ENCODE data around the gene TMEM163.

The TMEM163 gene

DNA sequence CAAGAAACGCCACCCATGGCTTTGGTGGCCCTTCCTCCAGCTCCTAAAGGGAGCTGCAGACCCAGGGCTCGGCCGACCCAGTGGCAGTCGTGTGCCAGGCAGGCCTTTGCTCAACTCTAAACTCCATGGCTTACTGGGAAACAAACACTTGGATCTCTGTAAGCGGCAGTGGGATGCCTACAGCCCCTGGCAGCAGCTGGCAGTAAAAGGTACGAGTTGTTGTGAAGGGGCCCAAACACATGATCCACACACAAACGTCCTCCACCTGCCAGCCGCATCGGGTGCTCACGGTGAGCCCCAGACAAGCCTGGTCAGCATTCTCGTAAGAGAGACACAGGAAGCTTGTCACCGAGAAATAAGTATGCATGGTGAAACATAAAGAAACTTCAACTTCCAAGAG is 250.0 kb downstream of the TMEM163 start:
- no peak for DNase-seq

GRCh38 chr2:134468164-134468563 is 250.6 kb downstream of the TMEM163 start:
- DNase-seq: no peak

DNA sequence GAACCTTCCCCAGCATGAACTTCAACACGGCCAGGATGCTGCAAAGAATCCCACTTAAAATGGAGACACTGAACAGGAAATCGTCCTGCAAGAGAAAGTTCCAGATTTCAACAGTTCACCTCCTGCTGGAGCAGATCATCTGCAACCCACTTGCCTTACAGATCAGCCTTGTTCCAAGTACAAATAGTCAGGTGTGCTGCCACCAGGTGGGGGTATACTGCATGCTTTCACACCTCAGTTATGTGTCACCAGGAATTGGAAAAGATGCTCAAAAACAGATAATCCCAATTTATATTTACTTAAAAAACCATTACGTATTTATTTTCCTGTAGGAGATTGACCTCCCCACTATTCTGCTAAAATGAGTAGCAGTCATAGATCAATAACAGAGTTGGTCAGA is 252.7 kb downstream of the TMEM163 start:
- no peak for DNase-seq

GRCh38 chr2:134465228-134466105 is 253.3 kb downstream of the TMEM163 start:
- DNase-seq: no peak

- DNase-seq: no peak
Measured at GRCh38 chr2:134463699-134464022, 255.1 kb downstream of the TMEM163 start.

DNA sequence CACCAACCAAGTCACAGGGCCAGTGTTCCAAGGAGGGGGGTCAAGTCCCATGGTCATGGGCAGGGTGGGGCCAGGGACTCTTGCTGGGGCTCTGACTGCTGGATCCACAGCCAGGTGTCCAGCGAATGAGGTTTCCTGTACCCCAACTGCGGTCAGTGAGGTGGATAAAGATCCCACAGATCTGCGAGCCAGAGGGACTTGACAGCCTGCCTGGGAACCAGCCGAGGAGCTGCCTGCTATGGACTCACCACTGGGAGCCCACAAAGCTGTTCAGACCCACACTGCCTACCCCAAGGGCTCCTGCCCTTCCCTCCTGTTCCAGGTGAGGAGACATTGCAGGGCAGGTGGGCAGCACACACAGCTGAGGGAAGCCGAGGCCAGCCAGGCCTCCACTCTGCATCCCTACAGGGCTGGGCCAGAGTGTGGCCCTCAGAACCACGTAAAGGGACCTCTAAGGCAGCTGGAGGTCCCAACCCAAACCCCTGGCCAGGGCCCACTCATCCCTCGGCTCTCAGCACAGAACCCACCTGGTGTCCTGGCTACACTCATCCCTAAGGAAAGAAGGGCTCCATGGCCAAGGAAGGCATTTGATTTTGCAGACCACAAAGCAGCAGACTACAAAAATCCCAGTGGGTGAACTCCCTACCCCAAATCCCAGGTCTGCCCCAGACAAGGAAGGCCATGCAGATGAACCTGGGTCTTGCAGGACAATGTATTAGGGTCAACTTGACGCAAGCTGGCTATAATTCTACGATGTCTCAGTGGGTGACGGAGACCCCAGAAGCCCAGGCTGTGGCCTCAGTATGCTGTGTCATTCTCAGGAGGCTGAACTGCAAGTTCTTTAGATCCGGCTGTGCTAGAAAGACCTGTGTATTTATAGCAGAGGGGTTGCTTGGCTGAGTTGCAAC is 255.8 kb downstream of the TMEM163 start:
- no peak for DNase-seq

DNA sequence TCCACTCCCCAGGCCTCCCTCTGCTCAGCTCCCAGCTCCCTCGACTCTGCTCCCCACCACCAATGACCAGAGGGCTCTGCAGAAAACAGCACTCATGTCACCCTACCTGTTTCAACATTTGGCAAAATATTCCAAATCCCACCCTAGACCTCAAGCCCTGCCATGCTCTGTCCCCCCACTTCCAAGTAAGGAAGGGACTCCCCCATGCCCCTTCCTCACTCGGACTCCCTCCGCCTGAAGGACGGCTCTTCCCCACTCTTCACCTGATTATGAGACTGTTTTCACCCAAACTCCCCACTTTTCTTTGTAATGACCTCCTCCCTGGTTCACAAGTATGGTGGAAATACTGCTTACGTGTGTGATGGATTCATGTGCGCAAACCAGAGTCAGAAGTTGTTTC is 256.5 kb downstream of the TMEM163 start:
- DNase-seq: no peak

DNA sequence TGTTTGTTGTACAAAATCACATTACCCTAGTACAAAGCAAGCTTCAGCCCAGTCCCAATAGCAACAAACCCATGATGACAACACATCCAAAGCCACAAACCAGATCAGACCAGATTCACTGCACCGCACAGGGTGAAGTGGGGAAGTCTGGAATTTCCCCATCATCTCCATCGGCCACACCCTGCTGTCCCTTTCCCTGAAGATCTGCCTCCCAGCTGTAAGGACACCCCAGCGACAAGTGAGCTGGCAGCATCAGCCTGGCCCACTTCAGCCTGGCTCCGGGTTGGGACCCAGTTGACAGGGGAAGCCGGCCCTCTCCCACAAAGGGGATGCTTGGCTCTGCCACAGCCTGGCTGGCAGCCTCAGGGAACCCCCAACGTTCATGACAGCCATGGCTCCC is 257.3 kb downstream of the TMEM163 start:
- DNase-seq: no peak

DNA sequence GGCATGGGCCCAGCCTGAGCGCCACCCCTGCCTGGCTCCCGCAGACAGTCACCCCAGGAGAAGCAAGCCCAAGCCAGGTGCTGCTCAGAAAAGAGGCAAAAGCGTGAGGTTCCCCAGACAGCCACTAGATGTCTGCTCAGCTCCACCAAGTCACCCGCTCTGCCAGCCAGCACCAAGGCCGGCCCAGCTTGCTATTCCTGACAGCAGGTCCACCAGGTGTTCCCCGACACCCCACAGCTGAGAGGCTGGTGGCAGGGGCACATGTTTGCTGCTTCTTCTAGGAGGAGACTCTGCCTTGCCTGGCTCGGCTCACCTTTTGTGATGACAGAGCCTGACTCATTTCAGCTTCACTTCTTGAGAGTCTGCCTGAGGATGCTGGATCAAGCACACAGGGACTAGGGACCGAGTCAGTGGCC is 258.2 kb downstream of the TMEM163 start:
- no peak for DNase-seq

GRCh38 chr2:134459706-134460406 is 258.9 kb downstream of the TMEM163 start:
- no peak for DNase-seq

- DNase-seq: no peak
Measured at GRCh38 chr2:134458950-134459349, 259.9 kb downstream of the TMEM163 start.

- DNase-seq: no peak
Measured at GRCh38 chr2:134458473-134458853, 260.3 kb downstream of the TMEM163 start.

DNA sequence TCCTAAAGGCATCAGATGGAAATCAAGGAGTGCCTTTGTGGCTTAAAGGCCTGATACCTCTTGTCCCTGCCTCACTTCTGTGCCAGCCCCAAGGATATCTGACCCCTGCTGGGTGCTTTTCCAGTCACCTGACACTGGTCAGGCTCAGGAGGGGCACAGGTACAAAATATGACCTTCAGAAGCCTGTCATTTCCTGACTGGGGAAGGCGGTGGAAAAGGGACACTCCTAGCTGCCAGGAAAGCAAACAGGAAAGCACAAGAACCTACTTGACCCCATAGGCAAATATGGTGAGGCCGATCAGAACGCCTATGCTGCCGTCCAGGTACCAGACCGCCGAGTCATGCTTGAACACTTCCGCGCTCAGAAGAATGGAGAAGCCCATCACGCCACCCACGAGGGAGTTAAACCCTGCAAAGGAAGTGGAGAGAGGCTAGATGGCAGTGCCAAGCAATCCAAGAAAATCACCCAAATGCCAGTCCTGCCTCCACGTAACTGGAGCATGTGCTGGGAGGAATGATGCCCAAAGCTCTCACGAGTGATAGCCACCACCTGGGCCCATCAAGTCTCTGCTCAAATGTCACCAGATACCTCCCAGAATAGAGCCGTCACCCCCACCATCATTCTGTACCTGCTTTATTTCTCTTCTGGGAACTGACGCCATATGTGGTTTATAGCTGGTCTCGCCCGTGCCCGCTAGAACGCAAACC is 260.9 kb downstream of the TMEM163 start:
- no peak for DNase-seq

DNA sequence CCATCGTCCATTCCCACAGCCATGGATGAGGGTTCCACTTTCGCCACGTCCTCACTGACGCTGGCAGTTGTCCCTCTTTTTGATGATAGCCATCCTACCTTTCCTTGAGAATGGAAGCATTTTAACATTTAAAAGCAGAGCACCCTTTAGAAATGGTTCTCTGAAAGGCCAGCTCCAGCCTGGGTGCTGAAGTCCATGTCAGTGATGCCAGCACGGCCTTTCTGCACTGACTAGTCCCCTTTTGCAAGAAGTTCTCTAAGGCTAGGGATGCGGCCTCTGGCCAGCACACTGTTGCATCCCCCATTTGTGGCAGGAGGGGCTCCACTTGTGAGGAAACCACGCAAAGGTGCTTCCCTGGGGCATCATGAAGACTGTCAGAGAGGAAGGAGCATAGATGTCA is 261.4 kb downstream of the TMEM163 start:
- DNase-seq: no peak

- no peak for DNase-seq
Measured at GRCh38 chr2:134455426-134455825, 263.4 kb downstream of the TMEM163 start.

GRCh38 chr2:134454931-134455330 is 263.9 kb downstream of the TMEM163 start:
- DNase-seq: no peak

DNA sequence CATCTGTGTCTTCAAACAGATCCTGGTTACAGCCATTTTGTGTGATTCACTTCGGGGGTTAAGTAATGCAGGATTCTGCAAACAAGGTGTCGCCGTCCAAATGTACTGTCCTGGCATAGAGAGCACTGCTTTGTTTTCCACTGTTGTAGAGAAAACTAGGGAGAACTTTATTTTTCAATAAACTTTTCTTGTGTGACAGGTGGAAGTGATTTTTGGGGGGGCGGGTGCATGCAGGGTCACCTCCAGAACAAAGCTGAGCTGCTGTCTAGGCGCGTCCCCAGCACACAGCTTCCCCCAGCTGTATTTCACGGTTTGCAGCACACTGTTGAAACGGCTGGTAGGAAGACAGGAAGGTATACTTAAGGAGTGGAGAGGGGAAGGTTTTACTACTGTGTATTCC is 264.4 kb downstream of the TMEM163 start:
- no peak for DNase-seq

GRCh38 chr2:134453973-134454372 is 264.8 kb downstream of the TMEM163 start:
- DNase-seq: no peak

DNA sequence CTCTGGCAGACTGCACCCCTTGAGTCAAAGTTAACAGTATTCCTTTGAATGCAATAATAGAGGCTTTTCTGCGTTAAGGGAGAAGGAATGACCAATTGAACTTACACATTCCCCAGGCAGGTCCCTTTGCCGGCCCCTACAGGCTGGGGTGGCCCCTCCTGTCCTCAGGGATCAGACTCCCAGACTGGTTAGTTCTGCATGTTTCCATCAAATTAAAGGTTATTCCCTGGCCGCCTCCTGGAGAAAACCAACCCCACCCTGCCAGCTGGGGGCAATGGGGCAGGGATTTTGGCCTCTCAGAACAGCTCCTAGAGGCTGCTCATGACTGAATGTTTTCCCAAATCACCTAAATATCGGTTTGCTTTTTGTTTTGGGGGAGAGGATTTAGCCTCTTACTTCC is 265.3 kb downstream of the TMEM163 start:
- DNase-seq: no peak

- DNase-seq: no peak
Measured at GRCh38 chr2:134452042-134452733, 266.6 kb downstream of the TMEM163 start.

DNA sequence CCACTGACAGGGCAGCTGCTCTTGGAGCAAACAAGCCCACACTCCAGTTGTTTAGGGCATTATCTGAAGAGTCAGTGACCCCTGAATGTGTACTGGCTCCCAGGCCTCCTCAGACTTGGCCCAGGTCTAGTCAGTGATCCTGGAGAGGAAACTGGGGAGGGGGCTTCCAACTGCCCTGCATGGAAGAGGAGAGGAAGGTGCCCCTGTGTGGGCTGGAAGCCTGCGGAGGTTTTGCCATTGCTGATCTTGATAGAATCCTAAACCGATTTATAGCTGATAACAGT is 267.5 kb downstream of the TMEM163 start:
- no peak for DNase-seq

DNA sequence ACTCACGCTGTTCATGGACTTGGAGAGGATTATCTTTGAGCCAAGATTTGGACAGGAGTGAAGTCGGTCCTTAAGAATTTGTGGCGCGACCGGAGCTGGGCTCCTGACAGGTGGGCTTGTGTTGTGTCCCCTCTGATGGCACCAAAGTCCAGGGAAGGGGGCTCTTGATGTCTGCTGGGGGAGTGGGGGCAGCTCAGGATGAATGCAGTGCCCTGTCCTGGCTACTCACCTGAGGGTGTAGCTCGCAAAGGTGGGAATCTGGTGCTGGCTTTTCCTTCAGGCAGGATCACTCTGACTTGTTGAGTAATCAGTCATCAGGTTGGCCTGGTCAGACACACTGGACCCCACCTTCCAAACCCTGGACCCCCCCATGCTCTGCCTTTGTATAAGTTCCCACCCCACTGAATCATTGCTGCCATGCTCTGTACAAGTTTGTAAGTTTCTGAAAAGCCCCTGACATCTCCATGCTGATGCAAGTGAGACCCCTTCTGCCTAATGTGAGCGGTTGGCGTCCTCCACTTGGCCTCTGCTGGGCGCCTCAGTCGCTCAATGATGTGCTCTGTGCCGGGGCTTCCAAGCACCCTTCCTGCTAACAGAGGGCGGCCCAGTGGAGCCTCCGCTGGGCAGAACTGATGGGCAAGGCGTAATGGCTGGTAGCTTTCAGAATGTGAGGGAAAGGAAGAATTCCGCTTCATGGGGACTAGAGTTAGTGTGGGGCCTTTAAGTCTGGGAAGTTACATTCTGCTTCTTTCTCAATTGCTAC is 268.9 kb downstream of the TMEM163 start:
- no peak for DNase-seq

All from activated CD4-positive, alpha-beta T cell treated with anti-CD3 and anti-CD28 coated beads for 1 hour (primary cell).